HCT116 (cell line): ENCODE data around the gene PIGW. TPM values are rescaled to one million over a fixed set of nuclear protein-coding genes. Genes with fewer than 3 reads are reported as not detected.

ENCODE experiments used
- ATAC-seq: fragments of 200-7000 bp; cut with Tn5 transposase; 2 replicates; pipeline ENCODE4 v1.9.1; 2020; ENCODE audit warnings: mild to moderate bottlenecking, moderate library complexity
- BruUV-seq: library from RNA; stranded (reverse); fragments of 400-500 nt; replicated peaks from 2 replicates; lab custom pipeline; 2021; lab: Mats Ljungman, UMichigan
- CTCF ChIA-PET: fragments of 300-600 bp; sonication (Branson Sonifier 250); formaldehyde crosslinking; loops from one replicate; lab custom pipeline; 2021; ENCODE audit warnings: antibody characterized with exemption; lab: Charles Lee
- POLR2A ChIA-PET: fragments of 300-600, 350-600 bp; sonication (Branson Sonifier 250); formaldehyde crosslinking; loops from one replicate; lab custom pipeline; 2021; ENCODE audit warnings: antibody characterized with exemption; lab: Charles Lee
- RAD21 ChIA-PET, 2 experiments: fragments of 300-600 bp; sonication (Branson Sonifier 250); formaldehyde crosslinking; loops; one replicate each; lab custom pipeline; 2023; ENCODE audit warnings: low total read pairs in 2 of 2; ENCODE audit not compliant: uncharacterized antibody in 2 of 2, unreplicated experiment in 2 of 2, low non-redundant PET in 1 of 2; lab: Charles Lee
- DNase-seq: peaks from one replicate; pipeline ENCODE4 v3.0.0-alpha.2; 2010; ENCODE audit warnings: low read depth, low spot score
- H2AFZ ChIP-seq: fragments of 200-600 bp; shearing (Covaris generic), sonication (generic); 2 replicates; pipeline ENCODE4 v1.6.1; 2017; ENCODE audit warnings: low read depth, mixed run types, mixed read lengths, antibody characterized with exemption, low read length; ENCODE audit not compliant: poor library complexity, severe bottlenecking
- H3K27ac ChIP-seq: 2 replicates; pipeline ENCODE4 v1.5.1; 2012; ENCODE audit warnings: low read depth, low read length
- H3K27me3 ChIP-seq: fragments of 200-600 bp; sonication (generic); 2 replicates; pipeline ENCODE4 v1.6.1; 2016; ENCODE audit warnings: mixed run types, low read length, mixed read lengths; ENCODE audit not compliant: insufficient read depth
- H3K36me3 ChIP-seq, 2 experiments: fragments of 200-500 bp in 1 of 2; fragments of 200-600 bp in 1 of 2; sonication (Bioruptor generic) in 1 of 2; sonication (generic) in 1 of 2; 2 replicates each; pipeline versions ENCODE4 v1.5.1 to v1.6.1; 2014 to 2016; ENCODE audit warnings: low read length in 2 of 2, inconsistent platforms in 1 of 2, mixed read lengths in 1 of 2, mixed run types in 1 of 2; ENCODE audit not compliant: insufficient read depth in 2 of 2, control insufficient read depth in 1 of 2
- H3K4me1 ChIP-seq, 2 experiments: fragments of 200-600 bp in 1 of 2; sonication (generic) in 1 of 2; 2 replicates each; pipeline versions ENCODE4 v1.5.1 to v1.6.1; 2012 to 2017; ENCODE audit warnings: low read length in 2 of 2, inconsistent platforms in 1 of 2, mild to moderate bottlenecking in 1 of 2, mixed read lengths in 1 of 2, mixed run types in 1 of 2, moderate library complexity in 1 of 2; ENCODE audit not compliant: insufficient read depth in 2 of 2, control insufficient read depth in 1 of 2
- H3K4me2 ChIP-seq: fragments of 200-600 bp; sonication (generic); 2 replicates; pipeline ENCODE4 v1.6.1; 2017; ENCODE audit warnings: mixed run types, low read length, mixed read lengths
- H3K4me3 ChIP-seq, 2 experiments: fragments of 200-600 bp in 1 of 2; sonication (generic) in 1 of 2; replicated peaks in 1 of 2; 2 replicates each; pipeline ENCODE4 v1.5.1; 2011 to 2016; ENCODE audit warnings: low read length in 2 of 2, control low read depth in 1 of 2, low read depth in 1 of 2, mild to moderate bottlenecking in 1 of 2, mixed read lengths in 1 of 2, mixed run types in 1 of 2
- H3K79me2 ChIP-seq: fragments of 200-600 bp; sonication (generic); 2 replicates; pipeline ENCODE4 v1.6.1; 2017; ENCODE audit warnings: mild to moderate bottlenecking, mixed run types, low read length, moderate library complexity, mixed read lengths; ENCODE audit not compliant: insufficient read depth
- H3K9ac ChIP-seq: fragments of 200-600 bp; sonication (generic); 2 replicates; pipeline ENCODE4 v1.6.1; 2016; ENCODE audit warnings: low read length, mixed read lengths
- H3K9me2 ChIP-seq: fragments of 200-600 bp; sonication (generic), shearing (Covaris generic); 2 replicates; pipeline ENCODE4 v1.6.1; 2017; ENCODE audit warnings: mixed run types, mild to moderate bottlenecking, moderate library complexity; ENCODE audit not compliant: insufficient read depth
- H3K9me3 ChIP-seq, 2 experiments: fragments of 200-500 bp in 1 of 2; fragments of 200-600 bp in 1 of 2; sonication (Bioruptor generic) in 1 of 2; sonication (generic) in 1 of 2; 2 replicates each; pipeline ENCODE4 v1.6.1; 2014 to 2017; ENCODE audit warnings: low read length in 2 of 2, mixed read lengths in 2 of 2, inconsistent platforms in 1 of 2, low read depth in 1 of 2, mild to moderate bottlenecking in 1 of 2, mixed run types in 1 of 2, moderate library complexity in 1 of 2; ENCODE audit not compliant: control insufficient read depth in 1 of 2, insufficient read depth in 1 of 2
- H4K20me1 ChIP-seq: fragments of 200-600 bp; sonication (generic), shearing (Covaris generic); 2 replicates; pipeline ENCODE4 v1.6.1; 2017; ENCODE audit warnings: mixed run types, mild to moderate bottlenecking, moderate library complexity; ENCODE audit not compliant: insufficient read depth
- CTCF ChIP-seq, 3 experiments: fragments of 200-600 bp in 1 of 3; sonication (generic) in 1 of 3; IDR thresholded peaks in 2 of 3; conservative IDR thresholded peaks in 1 of 3; 2 replicates each; pipeline ENCODE4 v1.5.1; 2012 to 2017; ENCODE audit warnings: low read depth in 2 of 3, low read length in 2 of 3, antibody characterized with exemption in 1 of 3, borderline replicate concordance in 1 of 3, control low read depth in 1 of 3, mild to moderate bottlenecking in 1 of 3, mixed read lengths in 1 of 3, mixed run types in 1 of 3, moderate library complexity in 1 of 3; ENCODE audit not compliant: insufficient read depth in 1 of 3
- EZH2phosphoT487 ChIP-seq: fragments of 200-600 bp; IDR thresholded peaks from 2 replicates; pipeline ENCODE4 v1.6.1; 2018; ENCODE audit warnings: antibody characterized with exemption, borderline replicate concordance
- FOSL1 ChIP-seq: IDR thresholded peaks from 2 replicates; pipeline ENCODE4 v1.6.1; 2012; ENCODE audit warnings: low read depth
- POLR2A ChIP-seq: IDR thresholded peaks from 2 replicates; pipeline ENCODE4 v1.7.0; 2011; ENCODE audit warnings: borderline replicate concordance; ENCODE audit not compliant: insufficient read depth, insufficient read length; ENCODE audit errors: extremely low read depth
- POLR2AphosphoS5 ChIP-seq: IDR thresholded peaks from 2 replicates; pipeline ENCODE4 v1.6.1; 2011; ENCODE audit warnings: mild to moderate bottlenecking, low read depth, low read length, moderate library complexity
- RAD21 ChIP-seq: IDR thresholded peaks from 2 replicates; pipeline ENCODE4 v1.6.1; 2012; ENCODE audit warnings: low read depth, mild to moderate bottlenecking
- SIN3A ChIP-seq: IDR thresholded peaks from 2 replicates; pipeline ENCODE4 v1.6.1; 2012; ENCODE audit warnings: low read depth
- SP1 ChIP-seq: IDR thresholded peaks from 2 replicates; pipeline ENCODE4 v1.6.1; 2012; ENCODE audit warnings: low read depth
- ZNF274 ChIP-seq: fragments of 200-500 bp; sonication (Bioruptor generic); IDR thresholded peaks from 2 replicates; pipeline ENCODE4 v1.6.1; 2014; ENCODE audit warnings: mild to moderate bottlenecking, low read depth, low read length, inconsistent platforms
- intact Hi-C: fragments of 100-400 bp; cut with micrococcal nuclease; formaldehyde crosslinking; loops from 2 replicates; pipeline ENCODE4 v1.10.0; 2022
- total RNA-seq: library from RNA; stranded (reverse); gene quantifications from one replicate; pipeline ENCODE4 v1.2.1, GENCODE V29; 2021; ENCODE audit not compliant: unreplicated experiment
- TF ChIP-seq, protein P1 (sequence below): IDR thresholded peaks from 2 replicates; pipeline ENCODE4 v1.6.1; 2012
- TF ChIP-seq, protein P2 (sequence below): IDR thresholded peaks from 2 replicates; pipeline ENCODE4 v1.6.1; 2012; ENCODE audit warnings: low read depth

Gene PIGW
- total RNA-seq, 1 experiment from 2014 or later: 16.4 TPM

GRCh38 chr17:36553459-36553858, 18.7 kb downstream of the PIGW start:
- Histone ChIP-seq H3K4me1 (no peaks in the 10 kb centered on the region), H2AFZ (no peak overlapping the region), H3K9me2 (no peaks in the 10 kb centered on the region), H3K79me2 (peaks cover 82% of the 10 kb centered on the region), H3K36me3 (peaks cover 13 to 15% of the 10 kb centered on the region in 2 experiments; a peak in 3 of 4 replicates), H3K4me3 (no peak overlapping the region), H3K4me2 (no peak overlapping the region), H4K20me1 (no peaks in the 10 kb centered on the region; the same call in 1 of the 2 replicates), H3K9me3 (no peaks in the 10 kb centered on the region), H3K9ac (no peak overlapping the region), H3K27me3 (no peaks in the 10 kb centered on the region), H3K27ac (no peak overlapping the region)
- TF ChIP-seq EZH2phosphoT487 (no peak), POLR2A (no peak), ZNF274 (no peak), CTCF (IDR thresholded peaks at IDR 0.05 in 2 of 3, conservative IDR thresholded peaks at IDR 0.05 in 1 of 3; ENCODE audit: borderline replicate concordance in 1 of 3, insufficient read depth in 1 of 3, low read depth in 2 of 3, low read length in 2 of 3) (no peak), SP1 (no peak)
- TF ChIP-seq, protein P1, sequence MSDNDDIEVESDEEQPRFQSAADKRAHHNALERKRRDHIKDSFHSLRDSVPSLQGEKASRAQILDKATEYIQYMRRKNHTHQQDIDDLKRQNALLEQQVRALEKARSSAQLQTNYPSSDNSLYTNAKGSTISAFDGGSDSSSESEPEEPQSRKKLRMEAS: no peak
- BruUV-seq: no TSS peak
- ChIA-PET CTCF (interaction anchor here (0.7 to 1.2 kb wide), 2 partner anchors 19 to 106 kb away, joined by 3 read pairs; partner anchors contain the start of genes MYO19 and PIGW), POLR2A (no interaction called here), RAD21 (interaction anchor here in 1 of 2 experiments (0.7 kb wide), 1 partner anchor 93 kb away, joined by 5 read pairs; no protein-coding TSS in a partner anchor)
- no peak for DNase-seq
- ATAC-seq: no peak
- intact Hi-C loops: no loop called here

GRCh38 chr17:36566081-36566480, 31.3 kb downstream of the PIGW start:
- CTCF ChIA-PET: no interaction called here
- no peaks in the 10 kb centered on the region for H3K27me3 ChIP-seq
- no peaks in the 10 kb centered on the region for H3K4me1 ChIP-seq
- DNase-seq (no peak), ATAC-seq (no peak)
- POLR2A ChIA-PET: no interaction called here
- H3K79me2 ChIP-seq: peaks cover 22% of the 10 kb centered on the region
- H3K9me2 ChIP-seq: no peaks in the 10 kb centered on the region
- H3K4me2 ChIP-seq: no peak overlapping the region
- H2AFZ ChIP-seq: no peak overlapping the region
- H4K20me1 ChIP-seq: no peaks in the 10 kb centered on the region
- BruUV-seq: no TSS peak
- intact Hi-C loops: no loop called here
- no peak overlapping the region for H3K4me3 ChIP-seq
- H3K9ac ChIP-seq: no peak overlapping the region
- H3K36me3 ChIP-seq: peaks cover 31 to 37% of the 10 kb centered on the region in 2 experiments
- RAD21 ChIA-PET: no interaction called here
- H3K9me3 ChIP-seq: no peaks in the 10 kb centered on the region
- no peak overlapping the region for H3K27ac ChIP-seq
- TF ChIP-seq, protein P1: no peak
- TF ChIP-seq, protein P2, sequence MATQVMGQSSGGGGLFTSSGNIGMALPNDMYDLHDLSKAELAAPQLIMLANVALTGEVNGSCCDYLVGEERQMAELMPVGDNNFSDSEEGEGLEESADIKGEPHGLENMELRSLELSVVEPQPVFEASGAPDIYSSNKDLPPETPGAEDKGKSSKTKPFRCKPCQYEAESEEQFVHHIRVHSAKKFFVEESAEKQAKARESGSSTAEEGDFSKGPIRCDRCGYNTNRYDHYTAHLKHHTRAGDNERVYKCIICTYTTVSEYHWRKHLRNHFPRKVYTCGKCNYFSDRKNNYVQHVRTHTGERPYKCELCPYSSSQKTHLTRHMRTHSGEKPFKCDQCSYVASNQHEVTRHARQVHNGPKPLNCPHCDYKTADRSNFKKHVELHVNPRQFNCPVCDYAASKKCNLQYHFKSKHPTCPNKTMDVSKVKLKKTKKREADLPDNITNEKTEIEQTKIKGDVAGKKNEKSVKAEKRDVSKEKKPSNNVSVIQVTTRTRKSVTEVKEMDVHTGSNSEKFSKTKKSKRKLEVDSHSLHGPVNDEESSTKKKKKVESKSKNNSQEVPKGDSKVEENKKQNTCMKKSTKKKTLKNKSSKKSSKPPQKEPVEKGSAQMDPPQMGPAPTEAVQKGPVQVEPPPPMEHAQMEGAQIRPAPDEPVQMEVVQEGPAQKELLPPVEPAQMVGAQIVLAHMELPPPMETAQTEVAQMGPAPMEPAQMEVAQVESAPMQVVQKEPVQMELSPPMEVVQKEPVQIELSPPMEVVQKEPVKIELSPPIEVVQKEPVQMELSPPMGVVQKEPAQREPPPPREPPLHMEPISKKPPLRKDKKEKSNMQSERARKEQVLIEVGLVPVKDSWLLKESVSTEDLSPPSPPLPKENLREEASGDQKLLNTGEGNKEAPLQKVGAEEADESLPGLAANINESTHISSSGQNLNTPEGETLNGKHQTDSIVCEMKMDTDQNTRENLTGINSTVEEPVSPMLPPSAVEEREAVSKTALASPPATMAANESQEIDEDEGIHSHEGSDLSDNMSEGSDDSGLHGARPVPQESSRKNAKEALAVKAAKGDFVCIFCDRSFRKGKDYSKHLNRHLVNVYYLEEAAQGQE: no peak
- TF ChIP-seq CTCF (IDR thresholded peaks at IDR 0.05 in 2 of 3, conservative IDR thresholded peaks at IDR 0.05 in 1 of 3; ENCODE audit: borderline replicate concordance in 1 of 3, insufficient read depth in 1 of 3, low read depth in 2 of 3, low read length in 2 of 3): no peak
- no peak for TF ChIP-seq POLR2AphosphoS5
- TF ChIP-seq SIN3A: no peak
- no peak for TF ChIP-seq RAD21
- no peak for TF ChIP-seq FOSL1
